K562 (cell line): ENCODE measurements around the gene PIK3CA. TPM values are rescaled to one million over a fixed set of nuclear protein-coding genes. Genes with fewer than 3 reads are reported as not detected.

Experiments used
- MTA1 ChIP-seq: fragments of 450-650 bp; IDR thresholded peaks from 2 replicates; pipeline ENCODE4 v1.6.1; 2017; ENCODE audit warnings: borderline replicate concordance
- MTA2 ChIP-seq: fragments of 450-650 bp; IDR thresholded peaks from 2 replicates; pipeline ENCODE4 v1.6.1; 2016; ENCODE audit warnings: low read depth
- SMARCB1 ChIP-seq: IDR thresholded peaks from 2 replicates; pipeline ENCODE4 v1.6.1; 2011; ENCODE audit warnings: improper control_type of control experiment, low read depth; ENCODE audit not compliant: insufficient read length
- SNIP1 ChIP-seq: fragments of 450-650 bp; IDR thresholded peaks from 2 replicates; pipeline ENCODE4 v1.7.1; 2017; ENCODE audit warnings: low read depth, mild to moderate bottlenecking
- SRSF3 ChIP-seq: fragments of 200-400 bp; formaldehyde crosslinking; IDR thresholded peaks from 2 replicates; pipeline ENCODE4 v1.6.1; 2016; ENCODE audit warnings: mild to moderate bottlenecking, low read length, moderate library complexity; ENCODE audit not compliant: insufficient read depth
- XRCC4 ChIP-seq: IDR thresholded peaks from one replicate; pipeline ENCODE4 v1.6.1; 2011; ENCODE audit not compliant: insufficient read depth, insufficient read length; ENCODE audit errors: extremely low read depth
- ZEB2 ChIP-seq: fragments of 450-650 bp; IDR thresholded peaks from 2 replicates; pipeline ENCODE4 v1.6.1; 2016
- ZNF134 ChIP-seq: fragments of 250-450 bp; sonication (Bioruptor Pico); conservative IDR thresholded peaks from 2 replicates; pipeline ENCODE4 v1.4.0; 2020
- polyA plus RNA-seq, 8 experiments: library from polyadenylated mRNA; depleted of rRNA in 4 of 8; stranded (reverse) in 5 of 8; unstranded in 3 of 8; fragments of >200 nt; fragmentation: Nextera tagmentation in 2 of 8; fragmentation: Illumina TruSeq in 1 of 8; extraction: Ambion mirVana in 2 of 8; extraction: Trizol in 1 of 8; gene quantifications; 2 replicates each; pipeline versions ENCODE4 v1.2.1 to v1.2.3, GENCODE V29; 2011 to 2014; ENCODE audit warnings: inconsistent platforms in 1 of 8, missing spikeins in 1 of 8
- total RNA-seq, 7 experiments: library from RNA; depleted of rRNA in 6 of 7; stranded (reverse); fragments of >200 nt in 6 of 7; fragmentation: Illumina TruSeq in 2 of 7; extraction: Trizol in 2 of 7; gene quantifications; 2 replicates each; pipeline versions ENCODE4 v1.2.1 to v1.2.3, GENCODE V29; 2011 to 2021; ENCODE audit warnings: low replicate concordance in 1 of 7
- TF ChIP-seq, protein P1 (sequence below): fragments of 250-450 bp; sonication (Bioruptor Pico); IDR thresholded peaks from 2 replicates; pipeline ENCODE4 v1.5.0; 2021; ENCODE audit warnings: mild to moderate bottlenecking, borderline replicate concordance
- TF ChIP-seq, protein P2 (sequence below), 3 experiments: fragments of 200-800 bp in 1 of 3; sonication (Bioruptor generic) in 1 of 3; sonication (generic) in 1 of 3; formaldehyde crosslinking in 1 of 3; IDR thresholded peaks; 2 replicates each; pipeline versions ENCODE4 v1.6.1 to v1.8.0; 2016 to 2022; ENCODE audit warnings: mild to moderate bottlenecking in 2 of 3, missing compliant biosample characterization in 2 of 3, missing genetic modification characterization in 2 of 3, missing genetic modification reagents in 1 of 3
- TF ChIP-seq, protein P3 (sequence below), 2 experiments: IDR thresholded peaks; 2 replicates each; pipeline ENCODE4 v1.6.1; 2012; ENCODE audit warnings: improper control_type of control experiment in 2 of 2, low read depth in 2 of 2, low read length in 2 of 2, borderline replicate concordance in 1 of 2
- TF ChIP-seq, protein P4 (sequence below), 2 experiments: fragments of 450-650 bp in 1 of 2; sonication (generic) in 1 of 2; formaldehyde crosslinking in 1 of 2; IDR thresholded peaks; 2 replicates each; pipeline versions ENCODE4 v1.7.1 to v1.9.0; 2016 to 2022; ENCODE audit warnings: inconsistent platforms in 1 of 2, mild to moderate bottlenecking in 1 of 2, missing genetic modification reagents in 1 of 2

Gene PIK3CA
- total and polyA plus RNA-seq, 9 of the 15 experiments (the other 6 are each of a cell fraction or from before 2014, with no cell fraction given): 3.8 to 19.4 (median 10.8) TPM

DNA sequence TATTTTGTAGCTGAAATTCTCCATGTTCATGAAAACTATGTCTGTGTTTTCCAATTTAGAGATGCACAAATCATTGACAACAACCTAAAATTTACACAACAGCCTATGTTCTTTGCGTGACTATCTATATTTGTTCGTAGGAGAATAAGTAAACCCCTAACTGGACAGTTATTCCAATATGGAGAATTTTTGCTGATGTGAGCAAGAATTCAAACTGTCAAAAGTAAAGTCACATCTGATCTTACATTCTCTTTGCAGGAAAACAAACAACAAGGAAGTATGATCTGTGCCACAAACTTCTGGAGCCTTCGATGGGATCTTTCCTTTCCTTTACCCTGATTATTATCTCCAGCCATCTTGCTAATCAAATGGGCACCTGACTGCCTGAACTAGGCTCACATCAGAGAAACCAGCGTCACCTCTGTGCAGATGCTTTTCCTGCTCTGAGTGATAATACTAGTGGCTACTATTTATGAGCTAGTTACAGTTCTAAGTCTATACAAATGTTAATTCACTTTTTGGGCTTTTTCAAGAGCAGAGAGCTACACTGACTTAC lies 121.1 kb downstream of the PIK3CA start (continued):
- TF ChIP-seq, protein P1, sequence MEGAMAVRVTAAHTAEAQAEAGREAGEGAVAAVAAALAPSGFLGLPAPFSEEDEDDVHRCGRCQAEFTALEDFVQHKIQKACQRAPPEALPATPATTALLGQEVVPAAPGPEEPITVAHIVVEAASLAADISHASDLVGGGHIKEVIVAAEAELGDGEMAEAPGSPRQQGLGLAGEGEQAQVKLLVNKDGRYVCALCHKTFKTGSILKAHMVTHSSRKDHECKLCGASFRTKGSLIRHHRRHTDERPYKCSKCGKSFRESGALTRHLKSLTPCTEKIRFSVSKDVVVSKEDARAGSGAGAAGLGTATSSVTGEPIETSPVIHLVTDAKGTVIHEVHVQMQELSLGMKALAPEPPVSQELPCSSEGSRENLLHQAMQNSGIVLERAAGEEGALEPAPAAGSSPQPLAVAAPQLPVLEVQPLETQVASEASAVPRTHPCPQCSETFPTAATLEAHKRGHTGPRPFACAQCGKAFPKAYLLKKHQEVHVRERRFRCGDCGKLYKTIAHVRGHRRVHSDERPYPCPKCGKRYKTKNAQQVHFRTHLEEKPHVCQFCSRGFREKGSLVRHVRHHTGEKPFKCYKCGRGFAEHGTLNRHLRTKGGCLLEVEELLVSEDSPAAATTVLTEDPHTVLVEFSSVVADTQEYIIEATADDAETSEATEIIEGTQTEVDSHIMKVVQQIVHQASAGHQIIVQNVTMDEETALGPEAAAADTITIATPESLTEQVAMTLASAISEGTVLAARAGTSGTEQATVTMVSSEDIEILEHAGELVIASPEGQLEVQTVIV (CRISPR knock-in tag): no peak
- TF ChIP-seq XRCC4: no peak
- TF ChIP-seq, protein P2, sequence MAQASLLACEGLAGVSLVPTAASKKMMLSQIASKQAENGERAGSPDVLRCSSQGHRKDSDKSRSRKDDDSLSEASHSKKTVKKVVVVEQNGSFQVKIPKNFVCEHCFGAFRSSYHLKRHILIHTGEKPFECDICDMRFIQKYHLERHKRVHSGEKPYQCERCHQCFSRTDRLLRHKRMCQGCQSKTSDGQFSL (CRISPR knock-in tag; IDR thresholded peaks at IDR 0.05): no peak
- TF ChIP-seq, protein P2 (tag; IDR thresholded peaks at IDR 0.05): no peak
- TF ChIP-seq SMARCB1: no peak
- TF ChIP-seq, protein P3, sequence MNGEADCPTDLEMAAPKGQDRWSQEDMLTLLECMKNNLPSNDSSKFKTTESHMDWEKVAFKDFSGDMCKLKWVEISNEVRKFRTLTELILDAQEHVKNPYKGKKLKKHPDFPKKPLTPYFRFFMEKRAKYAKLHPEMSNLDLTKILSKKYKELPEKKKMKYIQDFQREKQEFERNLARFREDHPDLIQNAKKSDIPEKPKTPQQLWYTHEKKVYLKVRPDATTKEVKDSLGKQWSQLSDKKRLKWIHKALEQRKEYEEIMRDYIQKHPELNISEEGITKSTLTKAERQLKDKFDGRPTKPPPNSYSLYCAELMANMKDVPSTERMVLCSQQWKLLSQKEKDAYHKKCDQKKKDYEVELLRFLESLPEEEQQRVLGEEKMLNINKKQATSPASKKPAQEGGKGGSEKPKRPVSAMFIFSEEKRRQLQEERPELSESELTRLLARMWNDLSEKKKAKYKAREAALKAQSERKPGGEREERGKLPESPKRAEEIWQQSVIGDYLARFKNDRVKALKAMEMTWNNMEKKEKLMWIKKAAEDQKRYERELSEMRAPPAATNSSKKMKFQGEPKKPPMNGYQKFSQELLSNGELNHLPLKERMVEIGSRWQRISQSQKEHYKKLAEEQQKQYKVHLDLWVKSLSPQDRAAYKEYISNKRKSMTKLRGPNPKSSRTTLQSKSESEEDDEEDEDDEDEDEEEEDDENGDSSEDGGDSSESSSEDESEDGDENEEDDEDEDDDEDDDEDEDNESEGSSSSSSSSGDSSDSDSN (IDR thresholded peaks at IDR 0.05; ENCODE audit: borderline replicate concordance in 1 of 2, low read depth in 2 of 2, low read length in 2 of 2): no peak
- TF ChIP-seq SRSF3: no peak
- TF ChIP-seq ZEB2: no peak
- TF ChIP-seq, protein P4, sequence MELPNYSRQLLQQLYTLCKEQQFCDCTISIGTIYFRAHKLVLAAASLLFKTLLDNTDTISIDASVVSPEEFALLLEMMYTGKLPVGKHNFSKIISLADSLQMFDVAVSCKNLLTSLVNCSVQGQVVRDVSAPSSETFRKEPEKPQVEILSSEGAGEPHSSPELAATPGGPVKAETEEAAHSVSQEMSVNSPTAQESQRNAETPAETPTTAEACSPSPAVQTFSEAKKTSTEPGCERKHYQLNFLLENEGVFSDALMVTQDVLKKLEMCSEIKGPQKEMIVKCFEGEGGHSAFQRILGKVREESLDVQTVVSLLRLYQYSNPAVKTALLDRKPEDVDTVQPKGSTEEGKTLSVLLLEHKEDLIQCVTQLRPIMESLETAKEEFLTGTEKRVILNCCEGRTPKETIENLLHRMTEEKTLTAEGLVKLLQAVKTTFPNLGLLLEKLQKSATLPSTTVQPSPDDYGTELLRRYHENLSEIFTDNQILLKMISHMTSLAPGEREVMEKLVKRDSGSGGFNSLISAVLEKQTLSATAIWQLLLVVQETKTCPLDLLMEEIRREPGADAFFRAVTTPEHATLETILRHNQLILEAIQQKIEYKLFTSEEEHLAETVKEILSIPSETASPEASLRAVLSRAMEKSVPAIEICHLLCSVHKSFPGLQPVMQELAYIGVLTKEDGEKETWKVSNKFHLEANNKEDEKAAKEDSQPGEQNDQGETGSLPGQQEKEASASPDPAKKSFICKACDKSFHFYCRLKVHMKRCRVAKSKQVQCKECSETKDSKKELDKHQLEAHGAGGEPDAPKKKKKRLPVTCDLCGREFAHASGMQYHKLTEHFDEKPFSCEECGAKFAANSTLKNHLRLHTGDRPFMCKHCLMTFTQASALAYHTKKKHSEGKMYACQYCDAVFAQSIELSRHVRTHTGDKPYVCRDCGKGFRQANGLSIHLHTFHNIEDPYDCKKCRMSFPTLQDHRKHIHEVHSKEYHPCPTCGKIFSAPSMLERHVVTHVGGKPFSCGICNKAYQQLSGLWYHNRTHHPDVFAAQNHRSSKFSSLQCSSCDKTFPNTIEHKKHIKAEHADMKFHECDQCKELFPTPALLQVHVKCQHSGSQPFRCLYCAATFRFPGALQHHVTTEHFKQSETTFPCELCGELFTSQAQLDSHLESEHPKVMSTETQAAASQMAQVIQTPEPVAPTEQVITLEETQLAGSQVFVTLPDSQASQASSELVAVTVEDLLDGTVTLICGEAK (IDR thresholded peaks at IDR 0.05): no peak
- TF ChIP-seq, protein P4 (CRISPR knock-in tag; IDR thresholded peaks at IDR 0.05): no peak
- TF ChIP-seq ZNF134 (CRISPR knock-in tag): no peak
- TF ChIP-seq SNIP1: no peak
- TF ChIP-seq MTA1: no peak
- 0 out of 2 replicates have a peak, but pooled peaks have one; percentile 18 for TF ChIP-seq MTA2
